ENCODE measurements around the gene SIGLEC5. TPM values are rescaled to one million over a fixed set of nuclear protein-coding genes. Genes with fewer than 3 reads are reported as not detected.

The SIGLEC5 gene
- polyA plus RNA-seq, 1 of the 3 experiments (the other 2 are of a cell fraction): not detected

DNA sequence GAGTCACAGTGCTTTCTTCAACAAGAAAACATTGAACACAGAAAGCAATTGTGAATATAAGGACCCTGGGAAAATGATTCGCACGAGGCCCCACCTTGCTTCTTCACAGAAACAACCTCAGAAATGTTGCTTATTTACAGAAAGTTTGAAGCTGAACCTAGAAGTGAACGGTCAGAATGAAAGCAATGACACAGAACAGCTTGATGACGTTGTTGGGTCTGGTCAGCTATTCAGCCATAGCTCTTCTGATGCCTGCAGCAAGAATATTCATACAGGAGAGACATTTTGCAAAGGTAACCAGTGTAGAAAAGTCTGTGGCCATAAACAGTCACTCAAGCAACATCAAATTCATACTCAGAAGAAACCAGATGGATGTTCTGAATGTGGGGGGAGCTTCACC is 43.4 kb downstream of the SIGLEC5 start:
- H3K9me2 ChIP-seq: no peaks in the 10 kb centered on the region
- H3K79me2 ChIP-seq (ENCODE audit: insufficient read depth): no peaks in the 10 kb centered on the region
- DNase-seq: no peak
- no peaks in the 10 kb centered on the region for H3F3A ChIP-seq (replicated peaks; ENCODE audit: insufficient read depth)
- ChIA-PET POLR2A (interaction anchor here (0.6 kb wide), 1 partner anchor 1288 kb away, joined by 3 read pairs; no protein-coding TSS in a partner anchor), CTCF (no interaction called here)
- no peak overlapping the region for H3K27ac ChIP-seq (ENCODE audit: low read depth in 2 of 2, low read length in 1 of 2)
- TF ChIP-seq RCOR1 (IDR thresholded peaks at IDR 0.05; ENCODE audit: low read length) (no peak), FOSL2 (IDR thresholded peaks at IDR 0.05; ENCODE audit: borderline replicate concordance, low read depth) (no peak), FOXJ3 (CRISPR knock-in tag; IDR thresholded peaks at IDR 0.05) (no peak), SIN3A (IDR thresholded peaks at IDR 0.05; ENCODE audit: borderline replicate concordance, low read depth, low read length) (no peak), SMC3 (IDR thresholded peaks at IDR 0.05; ENCODE audit: low read depth, low read length) (no peak), JUND (IDR thresholded peaks at IDR 0.05) (no peak), POLR2AphosphoS5 (IDR thresholded peaks at IDR 0.05; ENCODE audit: low read depth, low read length) (no peak)
- TF ChIP-seq, protein P1, sequence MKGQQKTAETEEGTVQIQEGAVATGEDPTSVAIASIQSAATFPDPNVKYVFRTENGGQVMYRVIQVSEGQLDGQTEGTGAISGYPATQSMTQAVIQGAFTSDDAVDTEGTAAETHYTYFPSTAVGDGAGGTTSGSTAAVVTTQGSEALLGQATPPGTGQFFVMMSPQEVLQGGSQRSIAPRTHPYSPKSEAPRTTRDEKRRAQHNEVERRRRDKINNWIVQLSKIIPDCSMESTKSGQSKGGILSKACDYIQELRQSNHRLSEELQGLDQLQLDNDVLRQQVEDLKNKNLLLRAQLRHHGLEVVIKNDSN (IDR thresholded peaks at IDR 0.05; ENCODE audit: borderline replicate concordance, low read depth): no peak
- peaks cover 53 to 79% of the 10 kb centered on the region in 2 experiments for H3K36me3 ChIP-seq (replicated peaks in 1 of 2; ENCODE audit: control insufficient read depth in 1 of 2, insufficient read depth in 2 of 2, low read length in 1 of 2)
- H3K4me3 ChIP-seq (ENCODE audit: low read depth in 2 of 2, low read length in 1 of 2): no peak overlapping the region; a peak in 1 of 4 replicates
- no peak overlapping the region for H3K4me2 ChIP-seq
- 0 out of 2 replicates have a peak, but pooled peaks cover 9% of the 10 kb centered on the region for H3K9me3 ChIP-seq
- H3K9ac ChIP-seq: no peak overlapping the region
- 94% methylated on average over 4 of the region's 4 CpGs for WGBS (ENCODE audit: low lambda C conversion rate)
- H3K27me3 ChIP-seq (ENCODE audit: insufficient read depth): no peaks in the 10 kb centered on the region
- H4K20me1 ChIP-seq (ENCODE audit: insufficient read depth): no peaks in the 10 kb centered on the region
- H2AFZ ChIP-seq (ENCODE audit: low read depth): no peak overlapping the region
- H3K4me1 ChIP-seq (ENCODE audit: control insufficient read depth in 1 of 2, insufficient read depth in 2 of 2, low read depth in 1 of 2, low read length in 1 of 2): no peaks in the 10 kb centered on the region

DNA sequence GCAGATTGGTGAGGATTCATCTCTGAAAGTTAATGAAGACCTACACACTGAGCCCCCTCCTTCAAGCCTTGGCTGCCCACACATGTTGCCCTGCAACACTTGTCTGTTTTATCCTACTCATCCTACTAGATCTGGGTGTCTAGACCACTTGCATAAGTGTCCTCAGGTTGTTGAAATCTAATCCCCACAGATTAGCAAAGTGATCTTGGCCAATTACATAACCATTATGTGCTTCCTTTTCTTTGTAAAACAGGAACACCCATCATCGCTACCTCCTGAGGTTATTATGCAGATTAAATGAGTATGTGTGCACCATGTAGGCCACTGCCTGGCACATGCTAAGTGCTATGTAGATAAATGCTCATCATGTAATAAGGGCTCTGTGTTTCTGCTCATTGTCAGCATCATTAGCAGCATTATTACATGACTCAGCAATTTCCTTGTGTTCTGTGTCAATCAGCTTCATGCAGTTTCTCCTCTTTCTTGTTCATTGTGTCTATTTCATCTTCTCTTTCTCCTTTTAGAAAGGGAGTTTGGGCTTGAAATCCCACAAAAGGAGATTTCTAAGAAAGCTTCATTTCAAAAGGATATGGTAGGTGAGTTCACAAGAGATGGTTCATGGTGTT is 44.0 kb downstream of the SIGLEC5 start:
- POLR2A ChIA-PET: interaction anchor here (0.6 kb wide), 1 partner anchor 1287 kb away, joined by 3 read pairs; no protein-coding TSS in a partner anchor
- Histone ChIP-seq H3K27ac (ENCODE audit: low read depth in 2 of 2, low read length in 1 of 2) (no peak overlapping the region), H3K9me3 (0 out of 2 replicates have a peak, but pooled peaks cover 9% of the 10 kb centered on the region), H3K36me3 (replicated peaks in 1 of 2; ENCODE audit: control insufficient read depth in 1 of 2, insufficient read depth in 2 of 2, low read length in 1 of 2) (peaks cover 59 to 84% of the 10 kb centered on the region in 2 experiments), H2AFZ (ENCODE audit: low read depth) (no peak overlapping the region), H3K4me1 (ENCODE audit: control insufficient read depth in 1 of 2, insufficient read depth in 2 of 2, low read depth in 1 of 2, low read length in 1 of 2) (no peaks in the 10 kb centered on the region), H3K9ac (no peak overlapping the region), H3K4me3 (ENCODE audit: low read depth in 2 of 2, low read length in 1 of 2) (no peak overlapping the region; a peak in 1 of 4 replicates), H3K9me2 (no peaks in the 10 kb centered on the region), H4K20me1 (ENCODE audit: insufficient read depth) (no peaks in the 10 kb centered on the region), H3K27me3 (ENCODE audit: insufficient read depth) (no peaks in the 10 kb centered on the region), H3F3A (replicated peaks; ENCODE audit: insufficient read depth) (no peaks in the 10 kb centered on the region), H3K79me2 (ENCODE audit: insufficient read depth) (no peaks in the 10 kb centered on the region), H3K4me2 (no peak overlapping the region)
- WGBS (ENCODE audit: low lambda C conversion rate): 100% methylated on average over 1 of the region's 1 CpG
- CTCF ChIA-PET: no interaction called here
- TF ChIP-seq GABPA (IDR thresholded peaks at IDR 0.05; ENCODE audit: low read depth) (no peak), RFX5 (IDR thresholded peaks at IDR 0.05; ENCODE audit: low read length) (no peak), RAD21 (IDR thresholded peaks at IDR 0.05; ENCODE audit: low read length) (no peak), POLR2AphosphoS5 (IDR thresholded peaks at IDR 0.05; ENCODE audit: low read depth, low read length) (no peak), JUND (IDR thresholded peaks at IDR 0.05) (no peak), RXRA (IDR thresholded peaks at IDR 0.05; ENCODE audit: borderline replicate concordance, low read depth) (no peak), EZH2phosphoT487 (IDR thresholded peaks at IDR 0.05; ENCODE audit: borderline replicate concordance, low read depth) (no peak), FOSL2 (IDR thresholded peaks at IDR 0.05; ENCODE audit: borderline replicate concordance, low read depth) (no peak), NRF1 (IDR thresholded peaks at IDR 0.05; ENCODE audit: low read depth, low read length) (no peak), NFIC (IDR thresholded peaks at IDR 0.05; ENCODE audit: borderline replicate concordance) (no peak), ELF1 (IDR thresholded peaks at IDR 0.05) (no peak), GATA2 (CRISPR knock-in tag; IDR thresholded peaks at IDR 0.05) (no peak), FOXM1 (IDR thresholded peaks at IDR 0.05; ENCODE audit: low read depth) (no peak), FOXJ3 (CRISPR knock-in tag; IDR thresholded peaks at IDR 0.05) (no peak), MXI1 (IDR thresholded peaks at IDR 0.05; ENCODE audit: low read depth, low read length) (no peak), TAF1 (IDR thresholded peaks at IDR 0.05; ENCODE audit: borderline replicate concordance, low read depth, low read length) (no peak), TEAD4 (IDR thresholded peaks at IDR 0.05; ENCODE audit: borderline replicate concordance, insufficient read depth) (no peak)
- TF ChIP-seq, protein P2, sequence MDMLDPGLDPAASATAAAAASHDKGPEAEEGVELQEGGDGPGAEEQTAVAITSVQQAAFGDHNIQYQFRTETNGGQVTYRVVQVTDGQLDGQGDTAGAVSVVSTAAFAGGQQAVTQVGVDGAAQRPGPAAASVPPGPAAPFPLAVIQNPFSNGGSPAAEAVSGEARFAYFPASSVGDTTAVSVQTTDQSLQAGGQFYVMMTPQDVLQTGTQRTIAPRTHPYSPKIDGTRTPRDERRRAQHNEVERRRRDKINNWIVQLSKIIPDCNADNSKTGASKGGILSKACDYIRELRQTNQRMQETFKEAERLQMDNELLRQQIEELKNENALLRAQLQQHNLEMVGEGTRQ (IDR thresholded peaks at IDR 0.05; ENCODE audit: borderline replicate concordance, low read depth, low read length): no peak
- TF ChIP-seq, protein P1 (IDR thresholded peaks at IDR 0.05; ENCODE audit: borderline replicate concordance, low read depth): no peak
- TF ChIP-seq, protein P3, sequence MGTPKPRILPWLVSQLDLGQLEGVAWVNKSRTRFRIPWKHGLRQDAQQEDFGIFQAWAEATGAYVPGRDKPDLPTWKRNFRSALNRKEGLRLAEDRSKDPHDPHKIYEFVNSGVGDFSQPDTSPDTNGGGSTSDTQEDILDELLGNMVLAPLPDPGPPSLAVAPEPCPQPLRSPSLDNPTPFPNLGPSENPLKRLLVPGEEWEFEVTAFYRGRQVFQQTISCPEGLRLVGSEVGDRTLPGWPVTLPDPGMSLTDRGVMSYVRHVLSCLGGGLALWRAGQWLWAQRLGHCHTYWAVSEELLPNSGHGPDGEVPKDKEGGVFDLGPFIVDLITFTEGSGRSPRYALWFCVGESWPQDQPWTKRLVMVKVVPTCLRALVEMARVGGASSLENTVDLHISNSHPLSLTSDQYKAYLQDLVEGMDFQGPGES (IDR thresholded peaks at IDR 0.05; ENCODE audit: low read depth, low read length): no peak
- no peak for DNase-seq
